Calu3 (cell line): Measurements from ENCODE around the gene NDUFS6. TPM values are rescaled to one million over a fixed set of nuclear protein-coding genes. Genes with fewer than 3 reads are reported as not detected.

Source experiments
- BruUV-seq: library from RNA; stranded (reverse); fragments of 400-500 nt; replicated peaks from 2 replicates; lab custom pipeline; 2021; lab: Mats Ljungman, UMichigan
- CTCF ChIA-PET: fragments of 300-600 bp; sonication (Branson Sonifier 250); formaldehyde crosslinking; loops from one replicate; lab custom pipeline; 2022; ENCODE audit warnings: antibody characterized with exemption; lab: Charles Lee
- DNase-seq: peaks from one replicate; pipeline ENCODE4 v3.0.0; 2022
- H3K27ac Mint-ChIP-seq: one replicate; pipeline ENCODE4 v1.8.0; 2022; ENCODE audit warnings: mixed read lengths; ENCODE audit not compliant: unreplicated experiment
- H3K27me3 Mint-ChIP-seq: one replicate; pipeline ENCODE4 v1.8.0; 2022; ENCODE audit warnings: mixed read lengths; ENCODE audit not compliant: unreplicated experiment
- H3K36me3 Mint-ChIP-seq: one replicate; pipeline ENCODE4 v1.8.0; 2022; ENCODE audit warnings: mild to moderate bottlenecking, moderate library complexity, mixed read lengths; ENCODE audit not compliant: insufficient read depth, unreplicated experiment
- H3K4me1 Mint-ChIP-seq: one replicate; pipeline ENCODE4 v1.8.0; 2022; ENCODE audit warnings: mild to moderate bottlenecking, low read depth, mixed read lengths; ENCODE audit not compliant: unreplicated experiment
- H3K4me3 Mint-ChIP-seq: one replicate; pipeline ENCODE4 v1.8.0; 2022; ENCODE audit warnings: mild to moderate bottlenecking, low read depth, moderate library complexity, mixed read lengths; ENCODE audit not compliant: unreplicated experiment
- H3K9me3 Mint-ChIP-seq: one replicate; pipeline ENCODE4 v1.8.0; 2022; ENCODE audit warnings: low read depth, mixed read lengths; ENCODE audit not compliant: unreplicated experiment
- CTCF ChIP-seq: fragments of 200-600 bp; IDR thresholded peaks from one replicate; pipeline ENCODE4 v1.8.0; 2022; ENCODE audit warnings: antibody characterized with exemption; ENCODE audit not compliant: unreplicated experiment
- intact Hi-C: fragments of 100-400 bp; cut with micrococcal nuclease; formaldehyde crosslinking; loops from one replicate; pipeline ENCODE4 v1.10.0; 2022; ENCODE audit not compliant: unreplicated experiment
- total RNA-seq: library from RNA; stranded (reverse); gene quantifications from 2 replicates; pipeline ENCODE4 v1.2.3, GENCODE V29; 2022

The NDUFS6 gene
- total RNA-seq, 1 experiment from 2014 or later: 44.7 TPM

- Mint-ChIP-seq H3K36me3 (no peaks in the 10 kb centered on the region), H3K9me3 (no peaks in the 10 kb centered on the region), H3K27me3 (peaks cover 14% of the 10 kb centered on the region), H3K4me3 (no peak overlapping the region), H3K4me1 (no peaks in the 10 kb centered on the region), H3K27ac (no peak overlapping the region)
- no peak for TF ChIP-seq CTCF
- BruUV-seq: no TSS peak
- intact Hi-C loops: no loop called here
- CTCF ChIA-PET: no interaction called here
- no peak for DNase-seq
Observed at GRCh38 chr5:1770443-1770802, 30.8 kb upstream of the NDUFS6 start.

GRCh38 chr5:1771149-1772065 is 29.8 kb upstream of the NDUFS6 start:
- DNase-seq: no peak
- intact Hi-C loops: no loop called here
- no TSS peak for BruUV-seq
- CTCF ChIA-PET: no interaction called here
- no peak overlapping the region for H3K4me3 Mint-ChIP-seq
- TF ChIP-seq CTCF: no peak
- H3K27me3 Mint-ChIP-seq: peaks cover 14% of the 10 kb centered on the region
- no peak overlapping the region for H3K27ac Mint-ChIP-seq
- H3K9me3 Mint-ChIP-seq: no peaks in the 10 kb centered on the region
- H3K4me1 Mint-ChIP-seq: no peaks in the 10 kb centered on the region
- no peaks in the 10 kb centered on the region for H3K36me3 Mint-ChIP-seq

GRCh38 chr5:1772634-1773033 is 28.6 kb upstream of the NDUFS6 start:
- Mint-ChIP-seq H3K4me1 (no peaks in the 10 kb centered on the region), H3K27ac (no peak overlapping the region), H3K36me3 (no peaks in the 10 kb centered on the region), H3K4me3 (no peak overlapping the region), H3K27me3 (peaks cover 14% of the 10 kb centered on the region), H3K9me3 (no peaks in the 10 kb centered on the region)
- CTCF ChIA-PET: interaction anchor here (1.1 to 1.2 kb wide), 2 partner anchors 9 to 26 kb away, joined by 3 to 4 read pairs; no protein-coding TSS in a partner anchor
- BruUV-seq: no TSS peak
- intact Hi-C loops: no loop called here
- DNase-seq: no peak
- no peak for TF ChIP-seq CTCF

- Mint-ChIP-seq H3K4me3 (no peak overlapping the region), H3K4me1 (peaks cover 5% of the 10 kb centered on the region), H3K27ac (no peak overlapping the region), H3K36me3 (no peaks in the 10 kb centered on the region), H3K9me3 (no peaks in the 10 kb centered on the region), H3K27me3 (no peaks in the 10 kb centered on the region)
- no TSS peak for BruUV-seq
- intact Hi-C loops: no loop called here
- TF ChIP-seq CTCF: no peak
- DNase-seq: no peak
- CTCF ChIA-PET: interaction anchor here (1.0 kb wide), 1 partner anchor 26 kb away, joined by 3 read pairs; no protein-coding TSS in a partner anchor
Observed at GRCh38 chr5:1776831-1777230, 24.4 kb upstream of the NDUFS6 start.
